GM12801 (cell line): Measurements from ENCODE around the gene KCNN3.

Source experiments
- CTCF ChIP-seq: IDR thresholded peaks from one replicate; pipeline ENCODE4 v1.5.1; 2011; ENCODE audit warnings: control low read depth; ENCODE audit not compliant: insufficient read length; ENCODE audit errors: extremely low read depth

Gene KCNN3

DNA sequence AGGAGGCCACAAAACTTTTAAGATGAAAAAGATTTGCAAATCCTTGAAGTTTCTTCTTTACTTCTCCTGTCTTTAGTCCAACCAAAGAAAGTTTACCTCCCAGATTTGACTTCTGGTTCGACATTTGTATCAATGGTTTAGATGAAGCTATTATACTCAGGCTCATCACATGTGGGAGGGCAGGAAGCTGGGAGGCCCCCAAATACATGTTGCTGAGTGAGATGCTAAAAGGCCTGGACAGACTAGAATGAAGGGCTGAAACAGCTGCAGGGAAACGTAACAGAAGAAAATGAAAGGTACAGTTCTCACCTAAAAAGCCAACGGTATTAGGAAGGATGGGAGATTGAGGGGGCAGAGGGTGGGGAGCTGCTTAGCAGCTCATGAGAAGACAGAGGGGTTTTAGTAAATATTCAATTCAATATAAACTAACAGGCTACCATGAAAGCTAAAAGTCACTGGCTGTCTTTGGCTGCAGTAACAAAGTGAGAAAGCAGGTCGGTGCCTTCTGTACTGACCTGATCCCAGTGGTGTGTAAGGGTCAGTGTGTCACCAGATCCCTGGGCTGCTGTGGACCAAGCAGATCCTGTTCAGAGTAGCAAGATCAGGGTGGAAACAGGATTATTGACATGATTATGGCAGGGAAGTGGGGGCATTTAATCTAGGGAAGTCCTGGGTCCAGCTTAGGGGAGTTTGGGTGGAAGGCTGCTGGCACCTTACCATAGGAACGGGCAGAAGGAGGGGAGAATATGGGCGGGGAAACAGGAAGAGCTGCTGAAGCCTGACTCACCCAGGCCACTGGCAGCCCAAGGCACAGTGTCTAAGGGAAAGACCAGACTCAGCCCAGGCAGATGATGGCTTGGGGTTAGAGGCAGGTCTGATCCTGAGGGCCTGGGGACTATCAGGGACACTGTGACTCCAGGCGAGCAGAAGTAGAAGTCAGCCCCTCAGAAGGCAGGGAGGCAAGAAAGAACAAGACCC, 60.4 kb downstream of the KCNN3 start:
- no peak for TF ChIP-seq CTCF

GRCh38 chr1:154808909-154809262, 61.2 kb downstream of the KCNN3 start:
- no peak for TF ChIP-seq CTCF

DNA sequence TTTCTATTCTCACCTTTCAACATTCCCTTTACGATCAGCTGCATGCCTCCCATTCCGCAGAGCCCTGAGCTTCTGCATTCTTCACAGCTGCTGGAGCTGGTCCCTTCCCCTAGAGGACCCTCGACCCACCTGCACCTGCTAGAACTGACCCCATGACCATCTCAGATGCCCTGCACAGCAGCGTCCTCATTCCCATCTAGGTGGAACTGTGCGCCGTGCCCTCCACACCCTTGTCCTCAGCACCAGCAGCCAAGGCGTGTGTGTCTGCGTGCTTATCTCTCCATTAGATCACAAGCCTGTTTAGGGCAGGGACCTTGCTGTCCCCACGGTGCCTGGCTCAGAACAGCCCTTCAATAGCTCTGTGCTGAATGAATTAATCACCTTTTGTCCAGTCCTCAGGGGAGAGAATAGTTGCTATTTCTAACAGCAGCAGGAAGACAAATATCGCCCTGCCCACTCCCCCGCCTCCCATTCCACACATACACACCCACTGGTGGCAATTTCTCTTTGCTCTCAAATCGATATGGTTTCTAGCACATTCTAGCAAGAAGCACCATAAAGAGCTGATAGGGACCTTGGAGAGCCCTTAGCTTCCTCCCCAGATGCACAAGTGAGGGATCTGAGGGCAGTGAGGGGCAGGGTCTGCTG, 61.7 kb downstream of the KCNN3 start:
- TF ChIP-seq CTCF, result no peak

DNA sequence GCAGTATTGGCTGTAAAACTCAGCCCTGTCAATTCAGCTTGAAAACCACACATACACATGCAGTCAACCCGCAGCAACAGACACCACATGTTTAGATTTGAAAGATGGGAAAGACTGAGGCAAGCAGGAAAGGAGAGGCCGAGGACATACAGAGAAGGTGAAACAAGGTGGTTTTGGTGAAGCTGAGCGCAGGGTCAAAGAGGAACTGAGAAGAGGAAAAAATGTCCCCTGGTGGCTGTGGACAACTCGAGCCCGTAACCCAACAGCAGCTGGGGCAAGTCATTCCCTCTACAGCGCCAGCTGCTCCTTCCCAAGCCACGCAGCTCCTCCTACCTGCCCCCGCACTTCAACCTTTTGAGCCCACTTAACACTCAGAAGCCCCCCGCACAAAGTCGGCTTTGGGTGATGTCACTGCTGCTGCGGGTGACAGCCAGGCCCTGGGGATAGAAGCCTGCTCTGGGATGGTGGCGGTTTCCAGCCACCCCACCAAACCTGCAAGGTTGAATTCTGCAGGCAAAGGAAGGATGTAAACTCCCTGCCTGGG, 63.0 kb downstream of the KCNN3 start:
- TF ChIP-seq CTCF, result no peak

DNA sequence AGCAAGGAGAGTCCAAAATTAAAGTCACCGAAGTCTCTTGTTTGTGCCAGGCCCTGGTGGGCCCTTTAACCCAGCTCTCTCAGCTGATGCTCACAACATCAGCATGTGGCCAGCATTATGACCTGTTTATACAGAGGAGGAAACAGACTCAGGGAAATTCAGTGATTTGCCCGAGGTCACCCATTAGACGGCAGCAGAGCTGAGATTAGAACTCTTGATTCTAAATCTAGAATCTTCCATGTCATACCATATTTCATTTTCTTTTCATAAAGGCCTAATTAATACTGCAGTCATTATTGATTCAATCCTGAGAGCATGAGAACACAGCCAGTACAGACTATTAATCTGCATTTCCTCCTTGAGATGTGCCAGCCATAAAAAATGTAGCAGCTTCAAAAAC, 63.7 kb downstream of the KCNN3 start:
- TF ChIP-seq CTCF, result no peak

- TF ChIP-seq CTCF, result no peak
Measured at GRCh38 chr1:154802982-154803920, 66.8 kb downstream of the KCNN3 start.

DNA sequence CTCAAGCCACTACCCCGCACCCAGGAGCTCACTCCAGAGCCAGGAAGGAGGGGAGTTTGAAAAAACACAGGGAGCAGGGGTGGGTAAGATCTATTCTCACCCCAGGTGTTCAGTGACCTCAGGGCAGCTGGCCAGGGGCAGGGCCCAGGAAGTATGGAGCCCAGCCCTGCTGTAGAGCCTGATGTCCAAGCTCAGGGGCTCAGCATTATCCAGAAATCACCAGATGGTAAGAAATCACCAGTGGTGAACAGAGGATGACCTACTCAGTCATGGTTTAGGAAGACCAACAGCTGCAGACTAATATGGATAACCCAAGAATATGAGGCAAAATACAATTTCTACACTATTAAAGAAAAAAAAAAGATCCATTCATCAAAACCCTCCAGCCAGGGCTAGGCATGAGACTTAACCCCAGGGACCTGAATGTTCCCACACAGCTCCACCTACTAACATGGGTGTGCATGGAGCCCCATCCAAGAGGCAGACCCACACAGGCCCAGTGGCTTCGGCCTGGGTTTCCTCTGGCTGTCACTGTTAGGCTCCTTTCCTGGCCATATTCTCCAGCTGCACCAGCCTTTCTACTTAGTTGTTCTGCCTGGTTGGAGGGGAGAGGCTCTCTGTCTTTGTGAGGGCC, 67.6 kb downstream of the KCNN3 start:
- TF ChIP-seq CTCF, result no peak
